Ishikawa (cell line): ENCODE data around the gene MAPK8IP2.

Experiments
- CEBPB ChIP-seq: IDR thresholded peaks from 2 replicates; pipeline ENCODE4 v1.6.1; 2012
- CREB1 ChIP-seq: IDR thresholded peaks from 2 replicates; pipeline ENCODE4 v1.6.1; 2012; ENCODE audit warnings: low read depth
- EGR1 ChIP-seq: IDR thresholded peaks from 2 replicates; pipeline ENCODE4 v1.6.1; 2012
- EP300 ChIP-seq: IDR thresholded peaks from 2 replicates; pipeline ENCODE4 v1.6.1; 2012; ENCODE audit warnings: borderline replicate concordance
- FOXM1 ChIP-seq: IDR thresholded peaks from 2 replicates; pipeline ENCODE4 v1.6.1; 2012; ENCODE audit warnings: low read depth, borderline replicate concordance
- NFIC ChIP-seq: IDR thresholded peaks from 2 replicates; pipeline ENCODE4 v1.6.1; 2012
- RAD21 ChIP-seq: IDR thresholded peaks from 2 replicates; pipeline ENCODE4 v1.6.1; 2012; ENCODE audit warnings: low read depth
- TAF1 ChIP-seq: IDR thresholded peaks from 2 replicates; pipeline ENCODE4 v1.6.1; 2012; ENCODE audit warnings: low read depth, mild to moderate bottlenecking
- TCF12 ChIP-seq: IDR thresholded peaks from 2 replicates; pipeline ENCODE4 v1.6.1; 2012; ENCODE audit warnings: low read depth
- TEAD4 ChIP-seq: IDR thresholded peaks from 2 replicates; pipeline ENCODE4 v1.6.1; 2012
- YY1 ChIP-seq: IDR thresholded peaks from 2 replicates; pipeline ENCODE4 v1.6.1; 2012; ENCODE audit warnings: low read depth
- ZBTB7A ChIP-seq: IDR thresholded peaks from 2 replicates; pipeline ENCODE4 v1.6.1; 2012; ENCODE audit warnings: low read depth
- TF ChIP-seq, protein P1 (sequence below): IDR thresholded peaks from 2 replicates; pipeline ENCODE4 v1.6.1; 2012
- TF ChIP-seq, protein P2 (sequence below): IDR thresholded peaks from 2 replicates; pipeline ENCODE4 v1.6.1; 2012; ENCODE audit warnings: low read depth, mild to moderate bottlenecking
- TF ChIP-seq, protein P3 (sequence below): IDR thresholded peaks from 2 replicates; pipeline ENCODE4 v1.6.1; 2012

The MAPK8IP2 gene

DNA sequence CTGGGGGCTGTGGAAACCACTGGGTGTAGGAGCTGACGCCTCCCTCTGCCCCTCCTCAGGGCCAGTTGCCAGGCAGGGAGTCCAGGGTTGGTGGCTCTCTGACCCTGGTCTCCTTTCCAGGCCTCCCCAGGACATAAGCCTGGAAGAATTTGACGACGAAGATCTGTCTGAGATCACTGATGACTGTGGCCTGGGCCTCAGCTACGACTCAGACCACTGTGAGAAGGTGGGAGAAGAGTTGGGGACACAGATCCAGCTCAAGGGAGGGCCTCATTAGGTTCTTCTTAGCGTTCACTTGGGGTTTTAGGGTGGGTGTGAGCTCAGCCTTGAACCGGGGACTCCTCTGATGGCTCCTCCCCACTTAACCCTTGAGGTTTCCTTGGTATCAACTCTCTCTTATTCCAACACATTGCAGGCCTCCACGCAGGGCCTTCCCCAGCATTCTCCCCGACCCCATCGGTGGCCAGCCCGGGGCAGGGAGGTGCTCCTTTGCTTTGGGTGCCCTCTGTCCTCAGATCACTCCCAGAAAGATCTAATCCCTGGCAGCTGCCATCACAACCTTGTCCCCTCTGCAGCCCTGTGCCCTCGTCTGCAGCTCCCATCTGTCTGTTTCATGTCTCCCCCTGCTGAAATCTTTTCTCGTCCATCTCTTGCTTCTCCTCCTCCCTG, 1.2 kb downstream of the MAPK8IP2 start:
- no peak for TF ChIP-seq ZBTB7A
- no peak for TF ChIP-seq NFIC
- no peak for TF ChIP-seq EGR1
- no peak for TF ChIP-seq CEBPB
- TF ChIP-seq, protein P1, sequence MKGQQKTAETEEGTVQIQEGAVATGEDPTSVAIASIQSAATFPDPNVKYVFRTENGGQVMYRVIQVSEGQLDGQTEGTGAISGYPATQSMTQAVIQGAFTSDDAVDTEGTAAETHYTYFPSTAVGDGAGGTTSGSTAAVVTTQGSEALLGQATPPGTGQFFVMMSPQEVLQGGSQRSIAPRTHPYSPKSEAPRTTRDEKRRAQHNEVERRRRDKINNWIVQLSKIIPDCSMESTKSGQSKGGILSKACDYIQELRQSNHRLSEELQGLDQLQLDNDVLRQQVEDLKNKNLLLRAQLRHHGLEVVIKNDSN, result no peak
- TF ChIP-seq, protein P2, sequence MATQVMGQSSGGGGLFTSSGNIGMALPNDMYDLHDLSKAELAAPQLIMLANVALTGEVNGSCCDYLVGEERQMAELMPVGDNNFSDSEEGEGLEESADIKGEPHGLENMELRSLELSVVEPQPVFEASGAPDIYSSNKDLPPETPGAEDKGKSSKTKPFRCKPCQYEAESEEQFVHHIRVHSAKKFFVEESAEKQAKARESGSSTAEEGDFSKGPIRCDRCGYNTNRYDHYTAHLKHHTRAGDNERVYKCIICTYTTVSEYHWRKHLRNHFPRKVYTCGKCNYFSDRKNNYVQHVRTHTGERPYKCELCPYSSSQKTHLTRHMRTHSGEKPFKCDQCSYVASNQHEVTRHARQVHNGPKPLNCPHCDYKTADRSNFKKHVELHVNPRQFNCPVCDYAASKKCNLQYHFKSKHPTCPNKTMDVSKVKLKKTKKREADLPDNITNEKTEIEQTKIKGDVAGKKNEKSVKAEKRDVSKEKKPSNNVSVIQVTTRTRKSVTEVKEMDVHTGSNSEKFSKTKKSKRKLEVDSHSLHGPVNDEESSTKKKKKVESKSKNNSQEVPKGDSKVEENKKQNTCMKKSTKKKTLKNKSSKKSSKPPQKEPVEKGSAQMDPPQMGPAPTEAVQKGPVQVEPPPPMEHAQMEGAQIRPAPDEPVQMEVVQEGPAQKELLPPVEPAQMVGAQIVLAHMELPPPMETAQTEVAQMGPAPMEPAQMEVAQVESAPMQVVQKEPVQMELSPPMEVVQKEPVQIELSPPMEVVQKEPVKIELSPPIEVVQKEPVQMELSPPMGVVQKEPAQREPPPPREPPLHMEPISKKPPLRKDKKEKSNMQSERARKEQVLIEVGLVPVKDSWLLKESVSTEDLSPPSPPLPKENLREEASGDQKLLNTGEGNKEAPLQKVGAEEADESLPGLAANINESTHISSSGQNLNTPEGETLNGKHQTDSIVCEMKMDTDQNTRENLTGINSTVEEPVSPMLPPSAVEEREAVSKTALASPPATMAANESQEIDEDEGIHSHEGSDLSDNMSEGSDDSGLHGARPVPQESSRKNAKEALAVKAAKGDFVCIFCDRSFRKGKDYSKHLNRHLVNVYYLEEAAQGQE, result no peak
- TF ChIP-seq TEAD4, result no peak

DNA sequence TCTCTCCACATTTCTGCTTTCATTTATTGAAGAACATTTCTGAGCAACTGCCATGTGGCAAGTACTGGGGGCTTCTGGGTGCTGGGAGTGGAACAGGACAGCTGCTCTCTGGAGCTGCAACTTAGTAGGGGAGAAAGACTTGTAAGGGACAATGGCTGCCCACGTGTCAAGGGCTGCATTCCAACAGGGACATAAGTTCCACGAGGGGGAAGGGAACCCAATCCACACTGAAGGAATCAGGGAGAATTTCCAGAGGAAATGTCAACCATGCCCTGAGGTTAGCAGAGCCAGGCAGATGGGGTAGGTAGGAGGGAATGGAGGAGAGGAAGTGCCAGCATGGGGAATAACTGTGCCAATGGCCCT, 1.7 kb downstream of the MAPK8IP2 start:
- no peak for TF ChIP-seq NFIC
- TF ChIP-seq TAF1, result no peak
- no peak for TF ChIP-seq FOXM1
- TF ChIP-seq EGR1, result no peak
- no peak for TF ChIP-seq ZBTB7A
- TF ChIP-seq, protein P1, result no peak
- TF ChIP-seq, protein P2, result no peak

DNA sequence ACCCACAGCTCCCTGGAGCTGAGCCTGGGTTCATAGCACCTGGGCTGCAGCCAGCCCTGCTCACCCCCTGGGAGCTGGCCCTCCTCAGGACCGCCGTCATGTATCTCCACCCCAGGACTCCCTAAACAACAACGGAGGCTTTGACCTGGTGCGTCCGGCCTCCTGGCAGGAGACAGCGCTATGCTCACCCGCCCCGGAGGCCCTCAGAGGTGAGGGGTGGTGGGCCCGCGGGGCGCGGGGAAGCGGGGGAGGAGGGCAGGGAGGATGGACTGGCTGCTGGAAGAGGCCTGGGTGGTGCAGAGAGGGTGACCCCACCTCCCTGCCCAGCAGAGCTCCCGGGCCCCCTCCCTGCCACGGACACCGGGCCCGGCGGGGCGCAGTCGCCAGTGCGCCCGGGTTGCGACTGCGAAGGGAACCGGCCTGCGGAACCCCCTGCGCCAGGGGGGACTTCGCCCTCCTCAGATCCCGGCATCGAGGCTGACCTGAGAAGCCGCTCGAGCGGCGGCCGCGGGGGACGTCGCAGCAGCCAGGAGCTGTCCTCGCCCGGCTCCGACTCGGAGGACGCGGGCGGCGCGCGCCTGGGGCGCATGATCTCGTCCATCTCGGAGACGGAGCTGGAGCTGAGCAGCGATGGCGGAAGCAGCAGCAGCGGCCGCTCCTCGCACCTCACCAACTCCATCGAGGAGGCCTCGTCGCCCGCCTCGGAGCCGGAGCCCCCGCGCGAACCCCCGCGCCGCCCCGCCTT, 3.1 kb downstream of the MAPK8IP2 start:
- TF ChIP-seq FOXM1 (no peak), TAF1 (no peak), CREB1 (no peak), TEAD4 (no peak), EP300 (no peak), YY1 (no peak), RAD21 (no peak), ZBTB7A (no peak), TCF12 (no peak), CEBPB (no peak), NFIC (no peak), EGR1 (no peak)
- TF ChIP-seq, protein P1, result no peak
- TF ChIP-seq, protein P3, sequence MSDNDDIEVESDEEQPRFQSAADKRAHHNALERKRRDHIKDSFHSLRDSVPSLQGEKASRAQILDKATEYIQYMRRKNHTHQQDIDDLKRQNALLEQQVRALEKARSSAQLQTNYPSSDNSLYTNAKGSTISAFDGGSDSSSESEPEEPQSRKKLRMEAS, result no peak
- TF ChIP-seq, protein P2, result no peak

DNA sequence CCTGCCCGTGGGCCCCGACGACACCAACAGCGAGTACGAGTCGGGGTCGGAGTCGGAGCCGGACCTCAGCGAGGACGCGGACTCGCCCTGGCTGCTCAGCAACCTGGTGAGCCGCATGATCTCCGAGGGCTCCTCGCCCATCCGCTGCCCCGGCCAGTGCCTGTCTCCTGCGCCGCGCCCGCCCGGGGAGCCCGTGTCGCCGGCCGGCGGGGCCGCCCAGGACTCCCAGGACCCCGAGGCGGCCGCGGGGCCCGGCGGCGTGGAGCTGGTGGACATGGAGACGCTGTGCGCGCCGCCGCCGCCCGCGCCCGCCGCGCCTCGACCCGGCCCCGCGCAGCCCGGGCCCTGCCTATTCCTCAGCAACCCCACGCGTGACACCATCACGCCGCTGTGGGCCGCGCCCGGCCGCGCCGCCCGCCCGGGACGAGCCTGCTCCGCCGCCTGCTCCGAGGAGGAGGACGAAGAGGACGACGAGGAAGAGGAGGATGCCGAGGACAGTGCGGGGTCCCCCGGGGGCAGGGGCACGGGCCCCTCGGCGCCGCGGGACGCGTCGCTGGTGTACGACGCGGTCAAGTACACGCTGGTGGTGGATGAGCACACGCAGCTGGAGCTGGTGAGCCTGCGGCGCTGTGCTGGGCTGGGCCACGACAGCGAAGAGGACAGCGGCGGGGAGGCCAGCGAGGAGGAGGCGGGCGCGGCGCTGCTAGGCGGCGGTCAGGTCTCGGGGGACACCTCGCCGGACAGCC, 3.8 kb downstream of the MAPK8IP2 start:
- TF ChIP-seq FOXM1 (no peak), CREB1 (no peak), TEAD4 (no peak), EP300 (no peak), EGR1 (no peak), TAF1 (no peak), ZBTB7A (no peak), YY1 (no peak), RAD21 (no peak), NFIC (no peak), CEBPB (no peak), TCF12 (no peak)
- TF ChIP-seq, protein P2, result no peak
- TF ChIP-seq, protein P3, result no peak
- TF ChIP-seq, protein P1, result no peak
